NOMO-1 treated with dmso at 0.1 percent for 144 hours (cell line): Measurements from ENCODE around the gene NUDT4.

Experiments used
- DNase-seq: peaks from one replicate; lab custom pipeline; 2025; ENCODE audit not compliant: unreplicated experiment; lab: John Stamatoyannopoulos, UW

Gene NUDT4

DNA sequence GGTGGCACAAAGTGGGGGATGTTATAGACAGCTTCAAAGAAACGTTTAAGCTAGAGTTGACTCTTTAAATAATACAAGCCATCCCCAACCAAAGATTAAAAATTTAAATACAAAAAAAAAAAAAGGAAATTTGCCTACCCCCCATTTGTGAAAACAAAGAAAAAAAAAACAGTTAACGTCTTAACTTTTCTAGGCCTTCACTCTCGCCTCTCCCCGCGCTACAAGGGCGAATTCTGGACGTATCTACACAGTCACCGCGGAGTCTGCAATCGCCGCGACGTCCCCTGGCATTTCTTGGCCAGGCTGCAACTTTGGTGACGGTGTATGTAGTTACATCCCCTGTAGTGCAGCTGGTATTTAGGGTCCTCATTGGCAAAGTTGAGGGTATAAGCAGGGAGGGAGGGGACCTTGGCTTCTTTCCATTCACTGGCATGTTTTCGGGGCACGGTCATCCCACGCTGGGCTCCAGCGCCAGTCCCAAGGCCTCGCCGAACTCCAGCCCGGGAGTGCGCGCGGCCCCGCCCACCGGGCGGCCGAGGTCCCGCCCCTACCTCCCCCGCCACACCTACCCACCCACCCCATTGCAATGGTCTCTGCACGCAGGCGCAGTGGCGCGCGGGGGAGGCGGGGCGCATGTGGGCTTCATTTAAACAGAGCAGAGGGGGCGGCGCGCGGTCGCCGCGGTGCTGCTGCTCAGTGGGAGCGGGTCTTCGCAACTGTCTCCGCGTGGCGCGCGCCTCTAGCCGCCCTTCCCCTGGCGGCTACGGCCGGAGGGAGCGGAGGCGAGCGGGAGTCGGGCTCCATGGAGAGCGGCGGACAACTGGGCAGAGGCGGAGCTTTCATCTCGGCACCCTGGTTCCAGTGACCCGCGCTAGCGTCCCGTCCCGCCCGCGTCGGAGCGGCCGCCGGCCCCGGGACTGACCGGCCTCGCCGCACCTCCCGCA lies at the start of gene NUDT4:
Gene NUDT4 (plus strand): TSS at position 674 of the 944 bp plus-strand sequence. CDS start 398 bp downstream, outside the sequence.
- peak; percentile 78 for DNase-seq

DNA sequence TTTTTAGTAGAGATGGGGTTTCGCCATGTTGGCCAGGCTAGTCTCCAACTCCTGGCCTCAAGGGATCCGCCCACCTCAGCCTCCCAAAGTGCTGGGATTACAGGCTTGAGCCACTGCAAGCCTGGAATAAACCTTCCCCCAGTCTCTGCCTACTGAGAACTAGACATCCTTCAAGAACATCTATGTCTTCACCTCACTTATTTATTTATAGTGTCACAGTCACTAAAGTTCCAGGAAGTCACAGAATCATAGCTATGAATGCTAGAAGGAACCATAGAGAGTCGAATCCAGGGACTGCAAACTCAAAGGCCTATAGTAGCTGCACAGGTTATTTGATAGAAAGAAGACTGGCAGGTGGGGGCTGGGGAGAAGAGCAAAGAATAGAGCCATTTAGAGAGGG lies 44.7 kb upstream of the NUDT4 start:
- no peak for DNase-seq

DNA sequence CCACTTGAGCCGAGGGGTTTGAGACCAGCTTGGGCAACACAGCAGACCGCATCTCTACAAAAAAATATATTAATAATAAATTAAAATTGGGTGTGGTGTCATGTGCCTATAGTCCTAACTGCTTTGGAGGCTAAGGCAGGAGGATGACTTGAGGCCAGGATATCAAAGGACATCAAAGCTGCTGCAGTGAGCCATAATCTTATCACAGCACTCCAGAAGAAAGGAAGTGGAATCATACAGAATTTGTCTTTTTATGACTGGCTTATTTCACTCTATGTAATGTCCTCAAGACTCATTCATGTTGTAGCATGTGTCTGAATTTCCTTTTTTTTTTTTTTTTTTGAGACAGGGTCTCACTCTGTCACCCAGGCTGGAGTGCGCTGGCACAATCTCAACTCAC lies 43.9 kb upstream of the NUDT4 start:
- DNase-seq, result no peak

DNA sequence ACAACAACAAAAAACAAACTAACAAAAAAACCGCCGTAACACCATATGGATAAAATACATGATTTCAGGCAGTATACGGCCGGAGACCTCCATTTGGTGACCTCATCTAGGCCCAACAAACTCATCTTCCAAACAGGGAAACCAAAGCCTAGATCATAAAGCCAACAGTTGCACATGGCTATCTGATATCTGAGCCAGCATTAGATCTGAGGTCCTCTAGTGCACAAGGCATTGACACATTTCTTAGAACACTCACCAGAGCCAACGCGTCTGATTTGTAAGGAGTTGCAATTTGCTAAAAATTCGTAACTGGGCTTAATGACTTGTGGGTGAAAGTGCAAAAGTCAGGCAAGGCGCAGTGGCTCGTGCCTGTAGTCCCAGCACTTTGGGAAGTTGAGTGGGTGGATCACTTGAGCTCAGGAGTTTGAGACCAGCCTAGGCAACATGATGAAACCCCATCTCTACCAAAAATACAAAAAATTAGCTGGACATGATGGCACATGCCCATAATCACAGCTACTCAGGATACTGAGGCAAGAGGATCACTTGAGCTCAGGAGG lies 42.0 kb upstream of the NUDT4 start:
- DNase-seq, result no peak

DNA sequence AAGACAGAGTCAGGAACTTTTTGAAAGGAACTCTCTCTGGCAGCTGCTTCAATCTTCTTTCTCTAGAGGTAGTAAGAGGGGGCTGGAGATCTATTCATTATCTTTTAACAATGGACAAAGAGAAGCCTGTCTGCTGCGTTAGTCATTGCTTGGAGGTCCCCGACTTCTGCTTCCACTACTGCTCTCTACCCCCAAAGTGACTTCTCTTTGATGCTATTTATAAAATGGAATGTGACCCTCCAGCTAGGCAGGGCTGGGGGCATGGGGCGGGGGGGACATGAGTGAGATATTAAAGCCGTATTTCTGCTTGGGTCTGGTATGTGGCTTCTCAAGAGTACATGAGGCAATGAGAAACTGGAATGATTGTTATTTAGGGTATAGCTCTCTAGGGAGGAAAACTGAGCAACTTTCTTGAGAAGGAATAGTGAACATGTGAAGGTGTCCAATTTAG lies 41.4 kb upstream of the NUDT4 start:
- DNase-seq, result no peak

DNA sequence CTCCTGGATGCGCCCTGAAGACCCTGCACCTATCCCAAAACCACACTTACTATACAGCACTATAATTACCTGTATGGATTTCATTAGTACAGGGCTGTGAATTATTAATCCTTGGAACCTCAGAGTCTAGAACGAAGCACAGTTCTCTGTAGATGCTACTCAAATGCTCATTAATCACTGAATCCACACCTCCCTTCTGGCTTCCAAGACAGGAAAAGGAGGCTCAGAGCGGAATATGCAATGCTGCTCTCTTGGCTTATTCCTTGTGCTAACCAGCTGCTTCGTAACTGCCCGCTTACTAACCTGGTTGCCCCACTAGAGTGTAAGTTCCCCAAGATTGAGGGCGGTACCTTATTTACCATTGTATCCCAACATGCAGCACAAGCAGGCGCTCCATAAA lies 39.1 kb upstream of the NUDT4 start:
- DNase-seq, result no peak

DNA sequence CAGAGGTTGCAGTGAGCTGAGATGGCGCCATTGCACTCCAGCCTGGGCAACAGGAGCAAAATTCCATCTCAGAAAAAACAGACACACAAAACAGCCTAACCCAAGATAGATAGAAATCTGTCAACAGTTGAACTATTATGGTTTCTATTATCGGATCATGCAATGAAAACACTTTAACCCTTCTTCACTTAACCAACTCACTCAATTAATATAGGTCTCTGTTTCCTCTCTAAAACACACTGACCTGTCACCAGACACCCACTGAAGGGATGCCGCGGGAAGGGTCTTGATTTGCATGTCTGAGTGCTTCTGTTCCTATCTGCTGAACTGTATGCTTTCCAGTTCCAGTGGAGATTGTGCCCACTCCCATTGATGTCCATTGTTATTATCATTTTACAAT lies 38.0 kb upstream of the NUDT4 start:
- DNase-seq, result no peak

DNA sequence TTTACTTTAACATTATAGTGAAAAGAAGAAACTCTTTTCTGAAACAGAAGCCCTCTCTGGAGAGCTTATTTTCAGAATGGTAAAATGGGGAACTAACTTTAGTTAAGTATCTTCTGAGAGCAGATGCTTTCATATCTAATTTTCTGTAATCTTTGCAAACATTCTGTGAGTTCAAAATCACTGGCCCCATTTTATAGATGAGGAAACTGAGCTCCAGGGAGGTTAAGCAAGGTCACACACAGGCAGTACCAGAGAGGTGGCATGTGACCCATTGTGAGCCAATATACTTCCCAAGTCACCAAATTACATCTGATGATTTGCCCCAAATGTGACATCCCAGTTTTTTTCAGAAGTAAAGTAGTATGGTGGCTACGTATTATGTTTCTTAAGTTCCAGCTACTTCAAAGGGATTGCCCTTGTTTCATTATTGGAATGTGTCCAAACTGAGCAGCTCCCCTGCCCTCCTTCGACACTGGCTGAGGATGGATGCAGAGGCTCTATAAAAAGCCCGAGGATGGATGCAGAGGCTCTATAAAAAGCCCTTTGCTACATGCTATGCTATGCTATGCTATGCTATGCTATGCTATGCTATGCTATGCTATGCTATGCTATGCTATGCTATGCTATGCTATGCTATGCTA lies 36.2 kb upstream of the NUDT4 start:
- no peak for DNase-seq

DNA sequence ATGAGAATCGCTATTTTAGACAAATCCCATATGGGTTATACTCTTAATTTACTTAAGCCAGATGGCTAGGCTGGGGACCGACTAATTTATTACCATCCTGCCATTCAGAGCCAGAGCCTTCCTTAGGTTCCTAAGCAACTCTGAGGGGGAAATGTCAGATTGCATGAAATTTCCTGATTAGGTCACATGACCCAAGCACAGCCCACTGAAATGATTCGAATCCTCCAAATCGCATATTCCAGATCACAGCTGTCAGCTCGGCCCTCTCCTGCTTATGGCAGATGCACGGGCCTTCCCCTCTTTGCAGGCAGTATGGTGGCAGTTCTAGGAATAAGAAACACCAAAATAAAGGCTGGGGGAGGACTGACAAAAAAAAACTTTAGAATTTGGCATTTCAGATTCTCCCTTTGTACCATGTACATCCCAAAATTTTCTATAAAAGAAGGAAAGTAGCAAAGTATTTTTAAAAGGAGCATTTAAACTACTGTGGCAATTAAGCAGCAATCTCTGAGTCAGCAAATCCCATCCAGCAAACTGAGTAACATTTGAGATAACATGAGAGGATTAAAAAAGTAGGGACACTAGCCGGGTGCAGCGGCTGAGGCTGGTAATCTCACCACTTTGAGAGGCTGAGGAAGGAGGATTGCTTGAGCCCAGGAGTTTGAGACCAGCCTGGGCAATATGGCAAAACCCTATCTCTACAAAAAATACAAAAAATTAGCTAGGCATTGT lies 30.5 kb upstream of the NUDT4 start:
- no peak for DNase-seq

DNA sequence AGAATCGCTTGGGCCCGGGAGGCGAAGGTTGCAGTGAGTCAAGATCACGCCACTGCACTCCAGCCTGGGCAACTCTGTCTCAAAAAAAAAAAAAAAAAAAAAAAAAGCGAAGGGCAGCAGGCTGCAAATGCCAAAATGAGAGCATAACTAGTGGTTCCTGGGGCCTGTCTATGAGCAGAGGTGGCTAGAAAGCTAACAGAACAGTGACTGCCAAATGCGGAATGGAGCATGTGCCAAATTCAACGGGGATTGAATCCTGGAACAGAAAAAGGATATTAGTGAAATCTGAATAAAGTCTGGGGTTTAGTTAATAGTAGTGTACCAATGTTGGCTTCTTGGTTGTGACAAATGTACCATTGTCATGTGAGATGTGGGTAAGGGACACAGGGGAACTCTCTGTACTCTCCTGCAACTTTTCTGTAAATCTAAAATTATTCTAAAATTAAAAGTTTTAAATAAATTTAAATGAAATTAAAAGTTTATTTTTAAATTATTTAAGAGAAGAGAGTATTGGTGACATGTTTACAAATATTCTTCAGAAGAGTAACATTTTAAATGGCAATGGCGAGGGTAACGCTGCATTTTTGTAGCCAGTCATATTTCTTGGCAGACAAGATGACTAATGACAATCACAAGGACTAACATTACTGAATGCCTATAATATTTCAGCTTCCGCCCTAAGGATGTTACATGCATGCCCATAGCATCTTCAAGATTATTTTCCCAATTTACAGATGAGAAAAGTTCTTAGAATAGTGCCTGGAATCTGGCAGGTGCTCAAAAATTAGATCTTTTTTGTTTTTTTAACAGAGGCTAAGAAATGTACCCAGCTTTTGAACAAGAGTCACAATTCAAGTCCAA lies 28.9 kb upstream of the NUDT4 start:
- no peak for DNase-seq

DNA sequence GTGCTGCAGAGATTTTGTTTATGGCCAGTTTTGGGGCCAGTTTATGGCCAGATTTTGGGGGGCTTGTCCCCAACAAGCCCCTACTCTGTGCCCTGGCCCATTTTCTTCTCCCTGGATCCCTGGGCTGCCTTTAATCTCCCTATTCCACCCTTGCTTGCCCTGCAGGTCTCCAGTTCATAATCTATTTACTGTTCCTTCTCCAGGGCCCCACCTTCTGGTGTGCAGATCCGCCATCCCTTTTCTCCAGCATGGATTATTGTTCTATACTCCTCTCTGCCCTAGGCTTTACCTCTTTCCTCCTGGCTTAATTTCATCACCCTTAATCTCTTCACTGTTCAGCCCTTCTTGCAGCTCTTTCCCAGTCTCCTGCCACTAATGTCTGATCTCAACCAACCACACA lies 26.0 kb upstream of the NUDT4 start:
- no peak for DNase-seq

DNA sequence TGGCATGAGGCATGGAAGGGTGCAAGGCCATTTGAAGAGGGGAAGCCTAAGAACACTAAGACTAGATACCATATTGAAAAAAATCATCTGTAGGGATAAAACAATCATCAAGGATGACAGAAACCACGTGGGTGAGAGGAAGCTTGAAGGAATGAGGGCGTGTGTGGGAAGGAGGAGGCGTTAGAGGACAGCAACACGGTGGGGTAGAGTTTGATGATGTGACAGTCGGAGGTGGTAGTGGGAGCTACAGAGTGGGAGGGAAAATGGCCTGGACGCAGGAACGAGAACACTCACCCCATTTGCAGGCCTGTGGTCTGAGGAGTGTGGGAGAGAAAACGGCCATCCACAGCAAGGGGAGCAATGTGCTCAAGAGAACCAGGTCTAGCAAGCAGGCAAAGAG lies 25.4 kb upstream of the NUDT4 start:
- no peak for DNase-seq

DNA sequence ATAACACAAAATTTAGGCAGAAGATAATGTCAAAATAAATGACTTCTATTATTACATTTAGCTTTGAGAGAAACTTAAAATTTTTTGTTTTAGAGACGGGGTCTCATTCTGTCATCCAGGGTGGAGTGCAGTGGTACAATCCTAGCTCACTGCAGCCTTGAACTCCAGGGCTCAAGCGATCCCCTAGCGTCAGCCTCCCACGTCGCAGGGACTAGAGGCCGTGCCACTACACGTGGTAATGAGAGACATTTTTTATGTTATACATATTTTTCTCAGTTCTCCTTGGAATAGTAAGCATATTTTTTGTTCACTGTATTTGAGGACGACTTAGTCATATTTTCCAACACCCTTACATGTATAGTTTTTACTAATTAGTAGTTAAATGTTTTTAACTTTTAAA lies 21.5 kb upstream of the NUDT4 start:
- DNase-seq, result no peak

DNA sequence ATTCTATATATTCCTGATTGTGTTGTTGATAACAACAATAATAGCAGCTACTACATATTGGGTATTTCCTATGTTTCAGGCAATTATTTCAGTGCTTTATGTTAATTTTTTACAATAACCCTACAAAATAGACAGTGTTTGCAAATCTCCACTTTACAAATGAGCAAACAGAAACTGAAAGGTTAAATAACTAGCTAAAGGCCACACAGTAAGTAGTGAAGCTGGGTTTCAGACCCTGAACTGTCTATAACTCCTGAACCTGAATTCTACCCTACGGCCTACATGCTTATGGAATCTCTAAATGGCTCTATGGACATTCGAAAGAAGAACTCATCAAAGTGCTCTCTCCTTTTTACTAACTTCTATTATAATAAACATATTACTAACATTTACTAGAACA lies 19.7 kb upstream of the NUDT4 start:
- no peak for DNase-seq

DNA sequence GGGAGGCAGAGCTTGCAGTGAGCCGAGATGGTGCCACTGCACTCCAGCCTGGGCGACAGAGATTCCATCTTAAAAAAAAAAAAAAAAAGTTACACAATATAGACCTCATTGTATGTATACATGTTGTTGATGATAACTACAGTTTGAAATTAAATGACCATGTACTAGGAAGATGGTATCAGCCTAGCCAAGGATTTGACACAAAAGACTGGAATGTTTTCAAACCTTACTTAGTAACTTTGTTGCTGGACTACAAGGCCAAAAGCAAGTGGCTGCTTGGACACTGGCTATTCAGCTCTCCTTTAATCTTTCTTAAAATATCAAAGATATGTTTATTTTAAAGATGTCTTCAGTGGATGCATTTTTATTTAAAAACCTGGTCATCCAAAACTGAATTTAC lies 18.9 kb upstream of the NUDT4 start:
- DNase-seq, result no peak

DNA sequence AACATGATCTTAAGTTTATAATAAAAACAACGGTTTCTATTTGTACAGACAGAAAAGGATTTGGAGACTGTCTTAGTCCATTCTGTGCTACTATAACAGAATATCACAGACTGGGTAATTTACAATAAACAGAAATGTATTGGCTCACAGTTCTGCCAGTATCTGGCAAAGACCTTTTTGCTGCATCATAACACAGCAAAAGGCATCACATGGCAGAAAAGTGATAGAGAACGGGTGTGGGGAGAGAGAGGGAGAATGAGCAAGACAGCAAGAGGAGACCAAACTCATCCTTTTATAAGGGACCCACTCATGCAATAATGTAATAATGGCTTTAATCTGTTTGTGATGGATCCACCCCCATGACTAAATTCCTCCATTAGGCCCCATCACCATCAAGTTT lies 17.0 kb upstream of the NUDT4 start:
- DNase-seq, result no peak

DNA sequence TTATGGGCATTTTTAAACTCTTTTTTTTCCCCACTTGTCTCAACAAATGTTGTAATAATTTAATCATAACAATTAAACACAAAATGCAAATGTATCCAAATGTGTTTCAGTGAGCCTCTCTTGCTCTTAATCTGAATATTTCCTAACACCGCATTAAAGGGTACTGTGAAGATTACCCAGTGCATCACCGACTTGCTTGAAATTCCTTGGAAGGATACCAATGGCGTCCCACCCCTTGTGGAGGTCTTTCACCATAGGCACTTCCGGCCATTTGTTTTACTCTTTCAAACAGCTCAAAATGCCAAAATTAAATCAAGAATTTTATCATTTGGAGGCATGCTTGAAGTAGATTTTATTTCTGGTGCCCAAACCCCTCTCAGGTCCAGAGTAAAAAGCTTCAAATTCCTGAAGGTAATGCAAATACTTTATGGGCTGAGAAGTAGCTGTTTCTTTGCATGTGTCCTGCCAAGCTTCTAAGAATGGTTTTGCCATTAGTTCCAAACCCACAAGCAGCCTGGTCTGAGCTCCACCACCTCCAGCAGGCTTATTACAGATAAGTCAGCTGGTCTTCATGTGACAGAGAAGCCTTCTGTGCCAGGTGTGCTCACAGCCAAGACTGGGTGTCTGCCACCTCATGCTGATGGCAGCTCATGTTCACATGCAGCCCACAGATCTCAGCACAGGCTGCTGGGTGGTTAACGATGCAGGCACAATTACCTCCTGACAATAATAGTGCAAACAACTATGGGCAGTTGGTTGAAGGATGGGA lies 16.4 kb upstream of the NUDT4 start:
- DNase-seq, result no peak

DNA sequence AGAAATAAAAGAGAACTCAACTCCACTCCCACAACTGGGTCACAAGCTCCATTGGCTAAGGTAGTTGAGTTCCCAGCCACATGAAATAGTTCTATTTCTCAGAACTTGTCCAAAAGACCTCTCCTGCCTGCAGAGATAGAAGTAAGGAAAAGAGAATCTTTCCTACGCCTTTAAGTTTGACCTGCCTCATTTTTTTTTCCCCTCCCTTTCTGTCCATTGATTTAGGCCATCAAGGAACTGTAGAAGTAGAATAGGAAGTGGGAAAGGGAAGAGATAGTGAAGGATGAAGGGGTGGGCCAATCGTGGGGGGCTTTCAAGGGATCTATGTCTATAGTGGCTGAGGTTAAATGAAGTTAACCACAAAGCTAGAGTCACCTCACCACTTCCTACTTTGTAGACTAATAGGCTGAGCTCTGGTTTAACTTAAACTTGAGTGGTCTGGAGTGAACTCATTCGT lies 13.9 kb upstream of the NUDT4 start:
- DNase-seq, result peak; percentile 38

DNA sequence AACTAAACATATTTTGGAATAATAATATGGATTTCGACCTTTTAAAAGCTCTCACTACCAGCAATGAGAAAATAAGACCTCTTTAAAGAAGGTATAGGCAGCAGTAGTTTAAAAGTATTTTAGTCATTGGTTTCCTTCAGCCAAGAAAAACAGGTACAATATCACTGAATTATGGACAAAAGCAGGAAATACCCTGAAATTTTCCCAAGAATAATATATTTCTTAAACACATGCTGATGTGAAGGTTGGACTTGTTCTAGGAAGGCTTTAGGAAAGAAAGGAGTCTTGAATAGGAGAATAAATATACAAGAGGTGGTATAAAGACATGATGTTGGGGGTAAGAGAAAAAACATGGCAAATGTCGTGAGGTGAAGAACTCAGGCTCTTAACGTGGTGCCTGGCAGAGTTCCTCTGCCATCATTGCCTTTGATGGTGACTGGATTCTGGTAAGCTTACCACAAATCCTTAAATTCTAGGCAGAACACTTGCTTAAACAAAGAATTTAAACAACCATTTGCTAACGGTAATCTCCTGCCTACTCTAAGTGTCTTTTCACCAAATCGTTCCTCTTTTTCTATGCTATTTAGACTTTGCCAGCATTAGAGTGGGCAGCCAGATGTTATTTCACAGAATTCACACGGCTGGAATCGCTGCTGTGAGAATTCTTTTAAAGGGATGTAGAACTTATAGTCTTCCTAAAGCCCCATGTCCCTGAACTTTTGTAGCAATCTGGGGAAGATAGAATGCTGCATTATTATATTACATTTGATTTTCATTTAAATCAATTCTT lies 11.9 kb upstream of the NUDT4 start:
- no peak for DNase-seq
